Osteocyte (in vitro differentiated cells): Measurements from ENCODE around the gene LIN37. TPM values are rescaled to one million over a fixed set of nuclear protein-coding genes. Genes with fewer than 3 reads are reported as not detected.

ENCODE experiments used
- DNase-seq: peaks from one replicate; pipeline ENCODE4 v3.0.0; 2021; ENCODE audit warnings: mixed read lengths; ENCODE audit not compliant: unreplicated experiment; ENCODE audit errors: extremely low spot score
- H3K27ac Mint-ChIP-seq: one replicate; pipeline ENCODE4 v1.8.0; 2021; ENCODE audit warnings: mild to moderate bottlenecking, mixed read lengths; ENCODE audit not compliant: unreplicated experiment
- H3K27me3 Mint-ChIP-seq: one replicate; pipeline ENCODE4 v1.8.0; 2021; ENCODE audit warnings: mixed read lengths; ENCODE audit not compliant: unreplicated experiment
- H3K36me3 Mint-ChIP-seq: one replicate; pipeline ENCODE4 v1.8.0; 2021; ENCODE audit warnings: mixed read lengths; ENCODE audit not compliant: unreplicated experiment
- H3K4me1 Mint-ChIP-seq: one replicate; pipeline ENCODE4 v1.8.0; 2021; ENCODE audit warnings: mixed read lengths; ENCODE audit not compliant: unreplicated experiment
- H3K4me3 Mint-ChIP-seq: one replicate; pipeline ENCODE4 v1.8.0; 2021; ENCODE audit warnings: mild to moderate bottlenecking, moderate library complexity, mixed read lengths; ENCODE audit not compliant: unreplicated experiment
- H3K9me3 Mint-ChIP-seq: one replicate; pipeline ENCODE4 v1.8.0; 2021; ENCODE audit warnings: mixed read lengths; ENCODE audit not compliant: unreplicated experiment
- total RNA-seq: library from RNA; stranded (reverse); gene quantifications from 2 replicates; pipeline ENCODE4 v1.2.1, GENCODE V29; 2021
- TF ChIP-seq, protein P1 (sequence below): fragments of 200-600 bp; sonication (generic); IDR thresholded peaks from 2 replicates; pipeline ENCODE4 v1.5.0; 2021; ENCODE audit warnings: antibody characterized with exemption, mild to moderate bottlenecking, moderate library complexity

The LIN37 gene
- total RNA-seq, 1 donor from 2014 or later = 15.7 TPM

DNA sequence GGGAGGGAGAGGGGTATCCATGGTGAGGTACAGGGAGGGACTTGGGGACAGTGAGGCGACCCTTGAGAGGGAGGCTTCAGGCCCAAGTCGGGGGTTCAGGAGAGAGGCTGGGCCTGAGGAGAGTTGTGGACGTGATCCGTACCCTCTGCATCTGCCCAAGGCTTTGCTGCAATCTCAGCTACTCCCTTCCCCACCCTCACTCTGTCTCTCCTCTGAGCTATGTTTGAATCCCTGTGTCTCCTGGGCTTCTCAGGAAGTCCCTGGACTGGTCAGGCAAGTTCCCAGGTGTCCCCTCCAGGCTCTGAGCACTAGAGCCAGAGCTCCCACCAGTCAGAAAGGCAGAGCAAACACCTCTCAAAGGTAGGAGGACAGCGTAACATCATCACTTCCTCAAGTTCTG, 1.8 kb downstream of the LIN37 start:
- Mint-ChIP-seq H3K4me1 (peaks cover 39% of the 10 kb centered on the region), H3K4me3 (peak overlapping the region; percentile 42), H3K27me3 (no peaks in the 10 kb centered on the region), H3K36me3 (peaks cover 7% of the 10 kb centered on the region), H3K9me3 (no peaks in the 10 kb centered on the region), H3K27ac (peak overlapping the region; percentile 52)
- no peak for DNase-seq
- TF ChIP-seq, protein P1, sequence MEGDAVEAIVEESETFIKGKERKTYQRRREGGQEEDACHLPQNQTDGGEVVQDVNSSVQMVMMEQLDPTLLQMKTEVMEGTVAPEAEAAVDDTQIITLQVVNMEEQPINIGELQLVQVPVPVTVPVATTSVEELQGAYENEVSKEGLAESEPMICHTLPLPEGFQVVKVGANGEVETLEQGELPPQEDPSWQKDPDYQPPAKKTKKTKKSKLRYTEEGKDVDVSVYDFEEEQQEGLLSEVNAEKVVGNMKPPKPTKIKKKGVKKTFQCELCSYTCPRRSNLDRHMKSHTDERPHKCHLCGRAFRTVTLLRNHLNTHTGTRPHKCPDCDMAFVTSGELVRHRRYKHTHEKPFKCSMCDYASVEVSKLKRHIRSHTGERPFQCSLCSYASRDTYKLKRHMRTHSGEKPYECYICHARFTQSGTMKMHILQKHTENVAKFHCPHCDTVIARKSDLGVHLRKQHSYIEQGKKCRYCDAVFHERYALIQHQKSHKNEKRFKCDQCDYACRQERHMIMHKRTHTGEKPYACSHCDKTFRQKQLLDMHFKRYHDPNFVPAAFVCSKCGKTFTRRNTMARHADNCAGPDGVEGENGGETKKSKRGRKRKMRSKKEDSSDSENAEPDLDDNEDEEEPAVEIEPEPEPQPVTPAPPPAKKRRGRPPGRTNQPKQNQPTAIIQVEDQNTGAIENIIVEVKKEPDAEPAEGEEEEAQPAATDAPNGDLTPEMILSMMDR = no peak

DNA sequence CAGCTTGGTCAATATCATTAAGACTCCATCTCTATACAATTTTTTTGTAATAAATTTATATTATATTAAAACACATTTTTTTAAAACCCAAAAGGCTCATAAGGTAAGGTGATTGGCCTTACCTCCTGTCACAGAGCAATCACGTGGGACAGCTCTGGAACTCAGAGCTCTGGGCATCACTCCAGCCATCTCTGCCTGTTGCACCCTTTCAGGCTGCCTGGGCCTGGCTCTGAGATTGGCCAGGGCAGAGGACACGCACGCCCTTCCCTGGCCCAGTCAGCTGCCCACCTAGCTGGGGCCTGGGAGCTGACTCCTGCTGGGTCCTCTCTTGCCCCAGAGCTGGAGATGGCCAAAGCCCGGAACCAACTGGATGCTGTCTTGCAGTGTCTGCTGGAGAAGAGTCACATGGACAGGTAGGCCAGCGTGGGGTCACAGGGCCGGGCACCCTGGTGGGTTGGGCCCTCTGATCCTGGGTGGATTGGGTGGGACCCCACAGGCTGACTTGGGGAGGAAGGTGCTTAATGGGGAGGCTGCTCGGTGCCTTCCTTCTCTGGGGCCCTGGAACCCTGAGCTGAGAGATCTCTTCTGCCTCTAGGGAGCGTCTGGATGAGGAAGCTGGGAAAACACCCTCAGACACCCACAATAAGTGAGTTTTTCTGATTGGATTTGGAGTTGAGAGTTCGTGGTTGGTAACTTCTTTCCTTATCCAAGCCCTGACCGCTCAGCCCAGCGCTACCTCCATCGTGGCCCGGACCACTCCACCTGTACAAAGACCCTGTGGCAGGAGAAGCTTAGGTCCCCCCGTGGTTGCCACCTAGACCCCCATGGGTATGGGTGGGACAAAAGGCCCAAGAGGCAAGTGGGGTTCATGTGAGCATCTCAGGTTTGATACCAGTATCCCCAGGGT, 3.7 kb downstream of the LIN37 start:
- H3K36me3 Mint-ChIP-seq = peaks cover 7% of the 10 kb centered on the region
- DNase-seq = no peak
- H3K27me3 Mint-ChIP-seq = no peaks in the 10 kb centered on the region
- H3K9me3 Mint-ChIP-seq = no peaks in the 10 kb centered on the region
- TF ChIP-seq, protein P1 = no peak
- H3K4me3 Mint-ChIP-seq = no peak overlapping the region
- H3K27ac Mint-ChIP-seq = no peak overlapping the region
- H3K4me1 Mint-ChIP-seq = peaks cover 34% of the 10 kb centered on the region

DNA sequence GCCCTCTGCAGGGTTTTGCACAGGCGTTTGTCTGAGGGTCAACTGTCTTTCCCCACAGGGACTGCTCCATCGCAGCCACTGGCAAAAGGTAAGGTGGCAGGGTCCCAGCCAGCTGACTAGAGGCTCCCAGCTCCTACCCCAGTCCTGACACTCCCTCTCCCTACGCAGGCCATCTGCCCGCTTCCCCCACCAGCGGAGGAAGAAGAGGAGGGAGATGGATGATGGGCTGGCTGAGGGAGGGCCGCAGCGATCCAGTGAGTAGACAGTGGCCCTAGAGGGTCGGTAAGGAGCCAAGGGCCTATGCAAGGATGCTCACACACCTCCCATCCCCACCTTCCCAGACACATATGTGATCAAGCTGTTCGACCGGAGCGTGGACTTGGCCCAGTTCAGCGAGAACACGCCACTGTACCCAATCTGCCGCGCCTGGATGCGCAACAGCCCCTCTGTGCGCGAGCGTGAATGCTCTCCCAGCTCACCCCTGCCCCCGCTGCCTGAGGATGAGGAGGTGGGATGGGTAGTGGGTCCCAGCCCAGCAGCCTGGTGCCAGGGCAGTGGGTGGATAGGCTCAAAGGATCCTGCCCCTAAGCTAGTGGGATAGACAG, 4.5 kb downstream of the LIN37 start:
- Mint-ChIP-seq H3K36me3 (peaks cover 7% of the 10 kb centered on the region), H3K4me3 (no peak overlapping the region), H3K27me3 (no peaks in the 10 kb centered on the region), H3K27ac (no peak overlapping the region), H3K9me3 (no peaks in the 10 kb centered on the region), H3K4me1 (peaks cover 35% of the 10 kb centered on the region)
- TF ChIP-seq, protein P1 = no peak
- no peak for DNase-seq

DNA sequence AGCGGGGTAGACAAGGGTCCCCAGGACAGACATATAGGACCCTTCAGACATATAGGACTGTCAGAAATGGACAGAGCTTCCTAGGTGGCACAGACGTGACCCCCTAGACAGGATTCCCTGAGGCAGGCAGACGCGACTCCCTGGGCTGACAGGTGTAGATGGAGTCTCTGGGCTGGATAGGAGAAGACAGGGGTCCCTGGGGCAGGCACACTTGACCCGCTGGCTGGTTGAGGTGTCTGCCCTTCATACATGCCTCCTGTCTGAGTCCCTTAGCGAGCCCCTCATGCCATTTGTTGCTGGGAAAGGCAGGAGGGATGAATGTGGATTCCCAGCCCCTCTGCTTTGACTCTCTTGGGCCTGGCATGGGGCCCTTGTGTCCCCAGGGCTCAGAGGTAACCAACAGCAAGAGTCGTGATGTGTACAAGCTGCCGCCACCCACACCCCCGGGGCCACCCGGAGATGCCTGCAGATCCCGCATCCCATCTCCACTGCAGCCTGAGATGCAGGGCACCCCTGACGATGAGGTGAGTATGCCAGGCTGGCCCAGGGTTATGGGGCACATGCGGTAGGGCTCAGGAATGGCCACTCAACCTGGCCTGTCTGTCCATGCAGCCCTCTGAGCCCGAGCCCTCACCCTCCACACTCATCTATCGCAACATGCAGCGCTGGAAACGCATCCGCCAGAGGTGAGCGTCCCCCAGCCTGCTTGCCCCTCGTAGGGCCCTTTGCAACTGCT, 5.4 kb downstream of the LIN37 start:
- Mint-ChIP-seq H3K4me3 (no peak overlapping the region), H3K36me3 (peaks cover 7% of the 10 kb centered on the region), H3K27me3 (no peaks in the 10 kb centered on the region), H3K4me1 (peaks cover 30% of the 10 kb centered on the region), H3K9me3 (no peaks in the 10 kb centered on the region), H3K27ac (no peak overlapping the region)
- TF ChIP-seq, protein P1 = no peak
- no peak for DNase-seq
